Vagina (tissue), 2 donors: ENCODE data around the gene ZNF454. TPM values are rescaled to one million over a fixed set of nuclear protein-coding genes. Genes with fewer than 3 reads are reported as not detected.

ENCODE experiments used
- DNase-seq, 2 donors: peaks; one replicate each; pipeline ENCODE4 v3.0.0-alpha.2; 2017; ENCODE audit errors: extremely low spot score in 2 of 2
- H3K27ac ChIP-seq: fragments of 200-600 bp; sonication (generic); one replicate; pipeline ENCODE4 v1.5.1; 2019
- H3K27me3 ChIP-seq: fragments of 200-600 bp; sonication (generic); one replicate; pipeline ENCODE4 v1.5.1; 2019
- H3K36me3 ChIP-seq, 2 donors: fragments of 200-600 bp; sonication (generic); one replicate each; pipeline ENCODE4 v1.5.1; 2017 to 2019
- H3K4me1 ChIP-seq: fragments of 200-600 bp; sonication (generic); one replicate; pipeline ENCODE4 v1.5.1; 2019
- H3K4me3 ChIP-seq, 2 donors: fragments of 200-600 bp; sonication (generic); 1 replicate in 1 of 2; 2 replicates in 1 of 2; pipeline ENCODE4 v1.5.1; 2016 to 2019
- H3K9me3 ChIP-seq: fragments of 200-600 bp; sonication (generic); one replicate; pipeline ENCODE4 v1.5.1; 2019
- CTCF ChIP-seq, 3 experiments: fragments of 450-650 bp in 2 of 3; fragments of 200-600 bp in 1 of 3; sonication (generic) in 1 of 3; IDR thresholded peaks; one replicate each; pipeline ENCODE4 v1.5.1; 2017 to 2019; ENCODE audit warnings: antibody characterized with exemption in 3 of 3, mild to moderate bottlenecking in 2 of 3, moderate library complexity in 2 of 3
- POLR2A ChIP-seq, 2 donors: fragments of 450-650 bp; IDR thresholded peaks; one replicate each; pipeline ENCODE4 v1.6.1; 2017; ENCODE audit warnings: antibody characterized with exemption in 2 of 2, mild to moderate bottlenecking in 2 of 2, moderate library complexity in 2 of 2
- POLR2AphosphoS5 ChIP-seq, 2 donors: sonication (generic); formaldehyde crosslinking; IDR thresholded peaks; one replicate each; pipeline ENCODE4 v1.9.0; 2017; ENCODE audit warnings: antibody characterized with exemption in 2 of 2, mild to moderate bottlenecking in 2 of 2, low read depth in 1 of 2; ENCODE audit not compliant: insufficient read depth in 1 of 2
- intact Hi-C: fragments of 100-400 bp; cut with DNase I; formaldehyde crosslinking; loops from one replicate; pipeline ENCODE4 v1.15.1; 2023
- total RNA-seq: library from RNA; depleted of rRNA; stranded (reverse); fragments of >200 nt; gene quantifications from one replicate; pipeline ENCODE4 v1.2.3, GENCODE V29; 2016

Gene ZNF454
- total RNA-seq = 3.4 TPM

GRCh38 chr5:178940569-178941360 lies at the start of gene ZNF454:
ZNF454 (plus strand) TSS chr5:178941198; CDS start chr5:178942792, 1,594 bp downstream.
- TF ChIP-seq CTCF (IDR thresholded peaks at IDR 0.05) (no peak), POLR2AphosphoS5 (IDR thresholded peaks at IDR 0.05; ENCODE audit: insufficient read depth in 1 of 2, low read depth in 1 of 2) (peak; percentile 81 to 91)
- Histone ChIP-seq H3K9me3 (peaks cover 45% of the 10 kb centered on the region), H3K4me1 (peaks cover 18% of the 10 kb centered on the region), H3K27me3 (no peaks in the 10 kb centered on the region), H3K27ac (peak within 1 kb of the TSS; percentile 63), H3K36me3 (peaks cover 0 to 10% of the 10 kb centered on the region in 2 donors), H3K4me3 (peak within 1 kb of the TSS; percentile 75 to 79)
- peak in 1 of 2 donors; percentile 92 for DNase-seq
- intact Hi-C loops = no loop called here

GRCh38 chr5:178895615-178896571 lies 45.1 kb upstream of the ZNF454 start, which contains the start of gene ZFP2:
ZFP2 (plus strand) TSS chr5:178895913; CDS start chr5:178931314, 35,401 bp downstream.
- H3K4me1 ChIP-seq = peaks cover 8% of the 10 kb centered on the region
- no peaks in the 10 kb centered on the region for H3K36me3 ChIP-seq
- TF ChIP-seq POLR2AphosphoS5 (IDR thresholded peaks at IDR 0.05; ENCODE audit: insufficient read depth in 1 of 2, low read depth in 1 of 2) (peak in 1 of 2 donors; percentile 68), CTCF (IDR thresholded peaks at IDR 0.05) (no peak), POLR2A (IDR thresholded peaks at IDR 0.05) (no peak)
- intact Hi-C loops = no loop called here
- H3K27me3 ChIP-seq = no peaks in the 10 kb centered on the region
- H3K27ac ChIP-seq = peak within 1 kb of the TSS; percentile 64
- H3K9me3 ChIP-seq = no peaks in the 10 kb centered on the region
- no peak for DNase-seq
- peak within 1 kb of the TSS; percentile 62 to 65 for H3K4me3 ChIP-seq

- intact Hi-C loops = no loop called here
- H3K4me1 ChIP-seq = peaks cover 8% of the 10 kb centered on the region
- no peak for TF ChIP-seq POLR2AphosphoS5 (IDR thresholded peaks at IDR 0.05; ENCODE audit: insufficient read depth in 1 of 2, low read depth in 1 of 2)
- H3K36me3 ChIP-seq = peaks cover 0 to 4% of the 10 kb centered on the region in 2 donors
- H3K9me3 ChIP-seq = no peaks in the 10 kb centered on the region
- H3K27me3 ChIP-seq = no peaks in the 10 kb centered on the region
- no peak for DNase-seq
- H3K4me3 ChIP-seq = no peak overlapping the region
- no peak overlapping the region for H3K27ac ChIP-seq
These were observed 41.7 kb upstream of the ZNF454 start for GRCh38 chr5:178899289-178899688.

GRCh38 chr5:178902849-178903248 lies 38.1 kb upstream of the ZNF454 start:
- Histone ChIP-seq H3K9me3 (no peaks in the 10 kb centered on the region), H3K27me3 (no peaks in the 10 kb centered on the region), H3K27ac (no peak overlapping the region), H3K4me1 (no peaks in the 10 kb centered on the region), H3K4me3 (no peak overlapping the region), H3K36me3 (peaks cover 0 to 13% of the 10 kb centered on the region in 2 donors)
- DNase-seq = no peak
- intact Hi-C loops = no loop called here
- TF ChIP-seq CTCF (IDR thresholded peaks at IDR 0.05) (no peak), POLR2A (IDR thresholded peaks at IDR 0.05) (no peak), POLR2AphosphoS5 (IDR thresholded peaks at IDR 0.05; ENCODE audit: insufficient read depth in 1 of 2, low read depth in 1 of 2) (no peak)
